Neural crest cell (in vitro differentiated cells): ENCODE results near the gene CKAP2L. TPM values are rescaled to one million over a fixed set of nuclear protein-coding genes. Genes with fewer than 3 reads are reported as not detected.

Experiments
- DNase-seq: peaks from one replicate; pipeline ENCODE4 v3.0.0; 2021; ENCODE audit warnings: low read depth, mixed read lengths, low spot score
- H3K27ac Mint-ChIP-seq: one replicate; pipeline ENCODE4 v1.8.0; 2021; ENCODE audit warnings: mild to moderate bottlenecking, mixed read lengths; ENCODE audit not compliant: unreplicated experiment
- H3K27me3 Mint-ChIP-seq: 2 replicates; pipeline ENCODE4 v1.8.0; 2021; ENCODE audit warnings: low read depth, mild to moderate bottlenecking, mixed read lengths
- H3K36me3 Mint-ChIP-seq: 2 replicates; pipeline ENCODE4 v1.8.0; 2021; ENCODE audit warnings: low read depth, mild to moderate bottlenecking, mixed read lengths
- H3K4me1 Mint-ChIP-seq: 2 replicates; pipeline ENCODE4 v1.8.0; 2021; ENCODE audit warnings: mixed read lengths
- H3K4me3 Mint-ChIP-seq: one replicate; pipeline ENCODE4 v1.8.0; 2021; ENCODE audit warnings: mild to moderate bottlenecking, mixed read lengths
- H3K9me3 Mint-ChIP-seq: 2 replicates; pipeline ENCODE4 v1.8.0; 2021; ENCODE audit warnings: mixed read lengths
- CTCF ChIP-seq: fragments of 200-600 bp; sonication (generic); conservative IDR thresholded peaks from 2 replicates; pipeline ENCODE4 v1.5.0; 2021; ENCODE audit warnings: antibody characterized with exemption, mild to moderate bottlenecking
- total RNA-seq: library from RNA; stranded (reverse); gene quantifications from 2 replicates; pipeline ENCODE4 v1.2.1, GENCODE V29; 2021

The CKAP2L gene
- total RNA-seq, 1 donor from 2014 or later: 27.4 TPM

GRCh38 chr2:112811276-112811831 is 46.9 kb upstream of the CKAP2L start:
- Mint-ChIP-seq H3K27me3 (no peaks in the 10 kb centered on the region), H3K9me3 (peaks cover 12% of the 10 kb centered on the region), H3K27ac (peak overlapping the region; percentile 88), H3K36me3 (peaks cover 9% of the 10 kb centered on the region), H3K4me1 (peaks cover 42% of the 10 kb centered on the region), H3K4me3 (no peak overlapping the region)
- DNase-seq: no peak
- TF ChIP-seq CTCF: no peak

- peaks cover 12% of the 10 kb centered on the region for H3K9me3 Mint-ChIP-seq
- TF ChIP-seq CTCF: no peak
- peaks cover 36% of the 10 kb centered on the region for H3K4me1 Mint-ChIP-seq
- no peaks in the 10 kb centered on the region for H3K27me3 Mint-ChIP-seq
- H3K4me3 Mint-ChIP-seq: no peak overlapping the region
- H3K27ac Mint-ChIP-seq: no peak overlapping the region
- H3K36me3 Mint-ChIP-seq: peaks cover 12% of the 10 kb centered on the region
- DNase-seq: no peak
These were observed 44.7 kb upstream of the CKAP2L start for GRCh38 chr2:112809112-112809511.

- no peak overlapping the region for H3K4me3 Mint-ChIP-seq
- peaks cover 12% of the 10 kb centered on the region for H3K9me3 Mint-ChIP-seq
- H3K36me3 Mint-ChIP-seq: peaks cover 12% of the 10 kb centered on the region
- no peaks in the 10 kb centered on the region for H3K27me3 Mint-ChIP-seq
- peak; percentile 37 for TF ChIP-seq CTCF
- no peak for DNase-seq
- no peak overlapping the region for H3K27ac Mint-ChIP-seq
- peaks cover 23% of the 10 kb centered on the region for H3K4me1 Mint-ChIP-seq
These were observed 42.9 kb upstream of the CKAP2L start for GRCh38 chr2:112807233-112807807.

GRCh38 chr2:112805542-112805941 is 41.1 kb upstream of the CKAP2L start:
- H3K27me3 Mint-ChIP-seq: no peaks in the 10 kb centered on the region
- H3K9me3 Mint-ChIP-seq: peaks cover 13% of the 10 kb centered on the region
- H3K36me3 Mint-ChIP-seq: peaks cover 12% of the 10 kb centered on the region
- no peak for TF ChIP-seq CTCF
- no peak overlapping the region for H3K4me3 Mint-ChIP-seq
- no peak overlapping the region for H3K27ac Mint-ChIP-seq
- H3K4me1 Mint-ChIP-seq: peaks cover 10% of the 10 kb centered on the region
- no peak for DNase-seq

GRCh38 chr2:112803691-112804521 is 39.5 kb upstream of the CKAP2L start:
- Mint-ChIP-seq H3K4me3 (no peak overlapping the region), H3K27me3 (no peaks in the 10 kb centered on the region), H3K9me3 (peaks cover 21% of the 10 kb centered on the region), H3K36me3 (peaks cover 12% of the 10 kb centered on the region), H3K4me1 (peaks cover 4% of the 10 kb centered on the region), H3K27ac (no peak overlapping the region)
- no peak for TF ChIP-seq CTCF
- DNase-seq: no peak
